HPDE6-E6E7 (cell line): Measurements from ENCODE around the gene PRR5L.

ENCODE experiments used
- DNase-seq: peaks from one replicate; pipeline ENCODE4 v3.0.0; 2011; ENCODE audit warnings: missing footprints; ENCODE audit errors: extremely low spot score

PRR5L gene

GRCh38 chr11:36295926-36296325, at the start of gene PRR5L:
Gene PRR5L, plus strand, starts transcription at chr11:36296288. Its CDS starts 104,834 bp downstream, at chr11:36401122.
- no peak for DNase-seq

- no peak for DNase-seq
Measured at GRCh38 chr11:36247493-36247892, 48.6 kb upstream of the PRR5L start.

- no peak for DNase-seq
Measured at GRCh38 chr11:36248436-36248835, 47.7 kb upstream of the PRR5L start.

DNA sequence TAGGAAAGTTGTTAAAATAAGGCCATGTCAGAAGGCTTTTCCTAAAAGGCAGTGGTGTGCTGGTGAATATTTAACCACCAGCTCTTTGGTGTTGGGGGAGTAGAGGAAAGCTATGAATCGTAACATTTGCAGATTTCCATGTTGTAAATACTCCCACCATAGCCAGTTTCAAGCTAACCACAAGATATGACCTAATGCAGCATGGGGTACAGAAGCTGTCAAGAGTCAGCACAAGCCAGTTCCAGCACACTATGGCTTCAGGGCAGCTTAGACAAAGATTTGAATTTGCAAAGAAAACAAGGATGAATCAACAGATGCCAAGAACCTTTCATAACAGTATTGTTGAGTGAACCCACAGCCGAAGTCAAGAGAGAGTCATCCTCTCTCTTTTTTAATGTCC, 46.8 kb upstream of the PRR5L start:
- peak; percentile 64 for DNase-seq

DNA sequence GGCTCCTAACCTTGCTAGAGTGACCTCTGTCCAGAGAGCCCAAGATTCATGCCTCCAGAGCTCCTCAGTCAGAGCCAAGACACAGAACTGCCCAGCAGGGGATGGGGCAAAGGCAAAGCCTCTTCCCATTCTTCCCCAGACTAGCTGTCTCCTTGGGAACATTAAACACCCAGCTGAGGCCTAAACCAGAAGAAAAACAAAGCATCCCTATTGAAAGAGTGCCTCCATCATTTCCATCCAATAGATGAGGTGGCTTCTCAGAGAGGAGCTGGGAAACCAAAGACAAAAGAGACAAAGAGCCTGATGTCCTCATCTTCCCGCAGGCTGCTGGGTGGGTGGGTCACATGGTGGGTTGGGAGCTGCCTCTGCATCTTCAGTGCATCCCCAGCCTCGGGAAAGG, 44.3 kb upstream of the PRR5L start:
- DNase-seq: no peak

DNA sequence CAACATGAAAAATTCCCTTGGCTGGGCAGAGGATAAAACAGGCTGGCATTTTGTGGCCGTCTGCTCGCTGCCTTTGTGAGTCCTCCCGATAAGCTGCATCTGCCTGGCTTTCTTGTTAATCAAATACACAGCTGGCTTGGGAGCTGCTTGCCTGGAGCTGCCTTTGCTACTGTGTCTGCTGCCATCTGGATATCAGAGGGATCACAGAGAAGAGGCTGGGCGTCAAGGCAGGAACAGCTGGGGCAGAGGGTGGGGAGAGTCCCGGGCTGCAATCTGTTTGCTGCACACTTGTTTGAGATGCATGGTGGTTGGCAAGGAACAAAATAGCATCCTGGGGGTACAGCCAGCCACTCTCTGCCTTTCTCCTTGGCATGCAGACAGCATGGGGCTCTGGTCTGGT, 42.9 kb upstream of the PRR5L start:
- no peak for DNase-seq

- no peak for DNase-seq
Measured at GRCh38 chr11:36254713-36255112, 41.4 kb upstream of the PRR5L start.

DNA sequence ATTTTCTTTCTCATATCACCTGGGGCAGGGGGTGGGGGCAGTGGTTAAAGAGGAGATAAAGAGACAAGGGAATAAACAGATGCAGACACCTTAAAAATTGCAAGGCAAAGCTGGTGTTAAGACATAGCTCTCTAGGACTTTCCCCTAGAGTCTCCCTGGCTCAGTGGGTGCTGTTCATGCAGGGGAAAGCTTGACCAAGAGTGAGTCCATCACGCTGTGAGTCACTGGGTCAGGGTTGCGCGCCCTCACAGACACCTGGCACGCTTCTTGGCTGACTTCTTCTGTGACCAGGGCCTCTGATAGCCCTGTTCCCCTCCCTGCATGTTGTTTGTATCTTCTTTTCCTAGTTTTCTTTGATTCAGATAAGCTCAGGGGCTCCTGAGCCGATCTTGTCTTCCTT, 38.7 kb upstream of the PRR5L start:
- DNase-seq: no peak

DNA sequence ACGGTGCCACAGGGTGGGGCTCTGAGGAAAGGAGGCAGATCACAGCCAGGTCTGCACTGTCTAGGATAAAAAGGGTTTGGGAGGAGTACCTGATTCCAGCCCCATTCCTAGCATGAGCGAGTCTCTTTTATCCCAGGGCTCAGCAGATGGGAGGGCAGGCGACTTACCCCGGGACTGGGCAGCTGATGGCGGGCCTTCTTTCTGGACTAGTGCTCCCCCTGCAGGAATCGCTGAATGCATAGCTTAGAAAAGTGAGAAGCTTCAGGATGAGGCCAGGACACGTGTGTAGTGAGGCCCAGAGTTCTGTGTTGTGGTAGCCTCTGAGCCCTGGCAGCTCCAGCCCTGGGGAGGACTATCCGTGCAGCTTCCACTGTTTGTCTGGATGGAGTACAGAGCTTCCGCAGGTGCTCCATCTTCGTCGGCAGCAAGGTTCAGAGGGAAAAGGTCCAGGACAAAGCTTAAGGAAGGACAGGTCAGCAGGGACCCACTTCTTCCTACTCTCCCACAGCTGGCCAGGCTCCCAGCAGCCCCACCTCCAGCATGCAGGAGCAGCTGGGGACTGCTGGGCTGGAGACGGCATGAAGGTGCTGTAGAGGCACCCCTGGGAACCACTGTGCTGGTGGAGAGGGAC, 37.2 kb upstream of the PRR5L start:
- peak; percentile 50 for DNase-seq

DNA sequence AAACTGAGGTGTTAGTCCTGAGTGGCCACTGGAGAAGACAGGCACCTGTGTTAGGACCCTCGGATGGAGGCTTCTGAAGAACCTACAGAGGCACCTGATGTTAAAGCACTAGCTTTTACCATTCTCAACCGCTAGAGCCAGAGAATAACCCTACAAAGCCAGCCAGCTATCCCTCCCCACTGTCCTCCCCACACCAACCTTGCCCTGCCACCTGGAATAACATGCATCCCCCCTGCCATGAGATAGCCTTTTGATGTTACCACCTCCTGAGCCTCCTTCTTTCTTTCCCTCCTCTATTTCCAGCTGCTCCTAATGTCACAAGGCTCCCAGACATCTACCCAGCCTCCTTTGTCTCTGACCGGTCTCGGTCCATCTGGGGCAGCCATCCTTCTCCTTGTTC, 35.0 kb upstream of the PRR5L start:
- no peak for DNase-seq

GRCh38 chr11:36264011-36264972, 31.8 kb upstream of the PRR5L start:
- DNase-seq: no peak

DNA sequence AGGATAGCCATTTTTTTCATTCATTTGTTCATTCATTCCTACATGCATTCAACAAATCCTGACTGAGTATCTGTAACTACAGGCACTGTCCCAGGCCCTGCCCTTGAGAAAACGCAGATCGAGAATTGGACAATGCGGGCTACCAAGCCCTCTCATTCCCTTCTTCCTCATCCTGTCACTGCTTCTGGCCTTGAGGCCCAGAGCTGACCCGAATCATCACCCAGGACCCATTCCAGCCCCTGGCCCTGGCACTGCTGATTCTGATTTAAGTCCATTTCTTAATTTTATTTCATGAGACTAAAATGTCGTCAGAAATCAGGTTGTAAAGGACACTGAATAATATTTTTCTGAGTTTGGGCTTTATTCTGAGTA, 31.1 kb upstream of the PRR5L start:
- no peak for DNase-seq

DNA sequence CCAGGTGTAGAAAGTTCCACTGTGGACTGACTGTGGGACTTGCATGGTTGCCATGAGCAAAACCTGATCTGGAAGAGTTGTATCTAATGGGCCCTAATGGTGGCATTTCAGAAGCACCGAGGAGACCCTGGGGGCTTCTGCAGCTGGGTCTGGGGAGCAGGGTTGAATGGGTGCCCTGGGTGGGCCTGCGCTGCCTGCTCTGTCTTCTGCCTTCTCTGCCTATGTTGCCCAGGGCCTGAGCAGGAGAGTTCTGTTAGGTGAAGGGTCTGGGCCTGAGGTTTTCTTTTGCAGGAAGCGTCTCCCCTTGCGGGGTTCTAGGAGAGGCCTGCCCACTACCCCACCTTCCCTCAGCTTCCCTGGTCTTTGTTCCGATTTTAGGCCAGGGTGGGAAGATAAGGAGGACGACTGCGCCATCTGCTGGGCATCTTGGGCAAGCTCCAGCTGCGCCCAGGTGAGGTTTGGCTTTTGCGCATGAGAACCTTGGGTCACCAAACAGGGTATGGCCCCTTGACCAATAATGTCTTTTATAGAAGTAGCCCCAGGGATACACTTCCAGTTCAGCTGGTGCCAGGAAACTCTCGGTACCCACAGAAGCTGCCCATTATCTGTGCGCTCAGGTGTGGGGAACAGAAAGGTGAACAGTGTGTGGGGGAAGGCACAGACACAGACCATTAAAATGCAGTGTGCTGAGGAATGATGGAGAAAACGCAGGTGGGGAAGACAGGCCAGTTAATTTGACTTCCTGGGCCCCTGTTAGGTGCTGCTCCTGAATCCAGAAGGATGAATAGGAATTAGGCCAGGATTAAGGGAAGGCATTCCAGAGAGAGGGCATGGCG, 30.1 kb upstream of the PRR5L start:
- peak; percentile 47 for DNase-seq

- DNase-seq: no peak
Measured at GRCh38 chr11:36266767-36267166, 29.3 kb upstream of the PRR5L start.

DNA sequence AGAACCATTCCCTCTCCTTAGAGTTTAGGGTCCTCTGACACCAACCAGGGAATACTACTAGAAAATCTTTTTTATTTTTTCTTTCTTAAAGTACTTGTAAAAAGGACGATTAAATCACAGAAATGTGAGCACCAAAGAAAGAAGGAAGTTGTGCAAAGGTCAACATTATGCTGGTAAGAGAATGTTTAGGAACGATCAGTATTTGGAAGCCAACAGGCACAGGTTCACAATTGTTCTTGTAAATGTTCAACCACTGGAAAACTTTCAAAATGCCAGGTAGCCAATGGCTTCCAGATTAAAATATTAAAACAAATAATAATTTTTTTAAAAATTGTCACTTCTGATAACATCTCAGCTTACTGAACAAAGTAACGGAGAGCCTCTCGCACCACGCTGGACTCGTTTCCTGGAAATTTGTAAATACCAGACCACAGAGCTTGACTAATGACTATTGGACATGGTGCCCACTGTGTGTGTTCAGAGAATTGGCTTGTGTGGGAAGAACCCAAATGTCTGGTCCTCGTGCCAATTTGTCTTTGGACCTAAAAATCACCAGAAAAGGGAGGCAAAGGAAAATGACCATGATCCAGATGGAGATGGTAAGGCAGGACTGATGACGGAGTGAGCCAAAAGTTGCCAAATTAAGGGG, 27.6 kb upstream of the PRR5L start:
- DNase-seq: no peak

- DNase-seq: no peak
Measured at GRCh38 chr11:36270701-36271100, 25.4 kb upstream of the PRR5L start.

- DNase-seq: no peak
Measured at GRCh38 chr11:36271794-36272407, 24.2 kb upstream of the PRR5L start.

DNA sequence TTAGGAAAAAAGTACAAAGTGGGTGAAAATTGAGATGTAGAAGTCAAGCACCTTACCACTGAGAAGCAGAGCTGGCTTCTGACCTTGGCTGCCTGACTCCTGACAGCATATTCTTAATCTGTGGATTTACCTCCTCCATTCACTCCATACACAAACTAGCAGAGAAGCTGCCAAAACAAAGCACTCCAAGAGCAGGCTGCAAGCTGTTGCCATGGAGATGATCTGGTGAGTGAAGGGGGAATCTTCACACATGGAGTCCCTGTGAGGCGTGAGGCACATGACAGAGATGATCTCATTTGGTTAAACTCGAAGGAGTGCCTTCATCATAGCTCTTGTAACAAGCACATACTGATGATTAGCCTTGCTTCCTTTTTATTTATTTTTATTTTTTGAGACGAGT, 23.0 kb upstream of the PRR5L start:
- no peak for DNase-seq

DNA sequence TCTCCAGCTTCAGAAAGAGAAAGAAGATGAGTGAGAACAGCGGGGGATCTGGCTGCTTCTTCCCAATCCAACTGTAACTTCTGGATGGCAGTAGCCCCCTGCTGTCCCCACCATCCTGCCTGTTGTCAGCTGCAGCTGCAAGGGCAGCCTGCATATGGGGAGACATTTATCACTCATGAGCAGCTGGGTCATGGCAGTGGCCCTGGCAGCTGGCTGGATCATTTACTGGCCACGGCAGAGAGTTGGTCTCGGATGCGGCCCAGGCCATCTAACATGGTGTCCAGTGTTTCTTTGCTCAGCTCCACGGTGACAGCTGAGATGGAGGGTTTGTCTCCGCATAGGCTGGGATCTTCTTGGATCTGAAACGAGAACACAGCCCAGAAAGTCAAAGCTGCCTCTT, 21.7 kb upstream of the PRR5L start:
- no peak for DNase-seq

DNA sequence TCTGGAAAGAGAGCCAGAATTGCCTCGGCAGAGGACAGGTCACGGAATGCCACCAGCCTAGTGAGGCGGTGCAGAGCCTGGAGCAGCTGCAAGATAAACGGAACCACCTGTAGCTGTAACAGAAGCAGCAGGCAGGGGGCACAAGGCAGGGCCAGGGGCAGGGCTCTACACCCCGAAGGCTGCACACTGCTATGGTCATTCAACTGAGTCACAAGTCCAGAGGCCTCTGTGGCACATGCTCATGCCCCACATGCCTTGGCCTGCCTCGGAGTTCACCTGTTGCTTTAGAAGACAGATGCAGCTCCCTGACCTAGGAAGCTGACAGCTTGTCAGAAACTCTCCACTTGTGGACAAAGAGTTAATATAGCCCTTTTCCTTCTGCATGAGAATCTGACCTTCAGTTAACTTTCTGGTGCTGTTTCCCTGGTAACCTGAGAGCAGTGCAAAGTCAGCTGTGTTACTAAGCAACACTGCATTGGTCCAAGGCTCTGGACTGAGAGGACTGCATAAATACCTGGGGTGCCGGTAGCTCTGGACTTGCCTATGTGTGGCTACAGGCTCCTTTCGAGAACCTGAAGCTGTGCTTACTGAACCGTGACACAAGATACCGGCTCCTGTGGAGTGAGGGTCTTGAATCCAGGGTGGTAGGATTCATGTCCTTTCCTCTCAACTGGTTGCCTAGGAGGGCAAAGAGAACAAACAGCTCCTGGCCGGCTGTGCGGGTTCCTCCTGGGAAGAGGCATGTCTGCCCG, 17.4 kb upstream of the PRR5L start:
- no peak for DNase-seq

DNA sequence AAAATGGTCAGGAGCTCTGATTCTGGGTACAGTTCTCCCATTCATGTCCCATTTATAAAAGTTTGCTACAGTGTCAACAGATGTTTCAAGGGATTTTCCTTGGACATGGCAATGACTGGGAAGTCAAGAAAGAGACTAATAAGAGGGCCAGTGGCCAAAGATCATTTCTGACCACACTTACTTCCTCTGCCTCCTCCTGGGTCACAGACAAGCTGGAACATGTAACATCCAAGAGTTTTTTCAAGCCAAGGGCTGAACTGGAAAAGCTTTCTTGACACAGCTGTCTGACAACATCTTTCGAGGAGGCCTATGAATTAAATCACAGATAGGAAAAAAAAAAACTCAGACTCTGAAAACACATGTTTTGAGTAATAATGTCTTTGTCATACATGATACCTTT, 15.6 kb upstream of the PRR5L start:
- no peak for DNase-seq
